Measurements from ENCODE around the gene NRCAM. TPM values are rescaled to one million over a fixed set of nuclear protein-coding genes. Genes with fewer than 3 reads are reported as not detected.
A peak's percentile ranks its signal among the peaks of the same experiment; 100 is the strongest.

Gene NRCAM
- total and polyA plus RNA-seq, 2 donors (not counting 1 experiment from before 2014, with no cell fraction given) = 0.75 to 4.6 TPM

DNA sequence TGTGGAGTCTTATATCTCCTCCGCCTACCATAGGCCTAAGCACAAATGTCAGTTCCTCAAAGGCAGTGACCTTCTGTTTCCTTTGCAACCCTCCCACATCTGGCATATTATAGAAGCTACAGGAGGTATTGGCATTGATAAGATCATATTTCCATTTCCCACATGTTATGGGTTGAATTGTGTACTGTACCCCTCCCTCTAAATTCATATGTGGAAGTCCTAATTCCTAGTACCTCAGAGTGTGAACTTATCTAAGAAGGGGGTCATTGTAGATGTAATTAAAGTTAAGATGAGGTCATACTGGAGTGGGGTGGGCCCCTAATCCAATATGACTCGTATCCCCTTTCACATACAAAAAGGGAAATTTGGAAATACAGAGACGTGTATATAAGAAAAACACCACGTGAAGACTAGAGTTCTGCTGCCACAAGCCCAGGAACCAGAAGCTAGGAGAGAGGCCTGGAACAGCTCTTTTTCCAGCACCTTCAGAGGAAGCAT is 320.0 kb downstream of the NRCAM start:
- H3K27ac Mint-ChIP-seq = peak overlapping the region; percentile 94
- no peaks in the 10 kb centered on the region for H3K36me3 ChIP-seq (replicated peaks in 1 of 2; ENCODE audit: control extremely low read depth in 1 of 2, control insufficient read depth in 1 of 2, extremely low read depth in 1 of 2, insufficient read depth in 2 of 2, low read length in 1 of 2)
- H4K20me1 ChIP-seq (ENCODE audit: control insufficient read depth, insufficient read depth, low read length, poor library complexity, severe bottlenecking) = no peaks in the 10 kb centered on the region
- H3K9me3 ChIP-seq (ENCODE audit: control extremely low read depth in 1 of 3, control insufficient read depth in 2 of 3, insufficient read depth in 1 of 3, low read length in 2 of 3) = no peaks in the 10 kb centered on the region
- ATAC-seq (ENCODE audit: low read depth) (peak; percentile 54), DNase-seq (peak; percentile 42)
- H3K9ac ChIP-seq (ENCODE audit: low read length) = peak overlapping the region; percentile 19
- H2AFZ ChIP-seq (ENCODE audit: insufficient read depth, low read depth, low read length, poor library complexity, severe bottlenecking) = peak overlapping the region; percentile 26
- peak overlapping the region; percentile 54 for H3K4me2 ChIP-seq (replicated peaks; ENCODE audit: low read depth, low read length, poor library complexity, severe bottlenecking)
- no peaks in the 10 kb centered on the region for H3K79me2 ChIP-seq (ENCODE audit: control insufficient read depth, insufficient read depth, low read length)
- ChIA-PET POLR2A (no interaction called here), CTCF (interaction anchor here (1.0 to 3.3 kb wide), 4 partner anchors 10 to 27 kb away, joined by 3 to 26 read pairs (median 11); no protein-coding TSS in a partner anchor)
- H3K4me3 ChIP-seq (ENCODE audit: control extremely low read depth in 1 of 5, extremely low read depth in 1 of 5, insufficient read depth in 1 of 5, low read depth in 2 of 5, low read length in 4 of 5) = peak overlapping the region in 1 of 5 experiments; percentile 14
- H3K9me3 Mint-ChIP-seq (ENCODE audit: insufficient read depth) = no peaks in the 10 kb centered on the region
- no peaks in the 10 kb centered on the region for H3K27me3 Mint-ChIP-seq
- H3K4me1 Mint-ChIP-seq = peaks cover 24% of the 10 kb centered on the region
- H3K4me3 Mint-ChIP-seq = peak overlapping the region; percentile 64
- peaks cover 29 to 32% of the 10 kb centered on the region in 2 donors for H3K4me1 ChIP-seq (ENCODE audit: control insufficient read depth in 2 of 2, insufficient read depth in 2 of 2, low read length in 2 of 2)
- TF ChIP-seq CTCF (IDR thresholded peaks at IDR 0.05) (no peak), EZH2 (IDR thresholded peaks at IDR 0.05; ENCODE audit: borderline replicate concordance, insufficient read depth, low read depth, low read length, poor library complexity, severe bottlenecking) (no peak)
- H3K27ac ChIP-seq (ENCODE audit: low read length in 2 of 2) = peak overlapping the region; percentile 74 to 81
- 60% methylated on average over 1 of the region's 4 CpGs for WGBS (ENCODE audit: insufficient coverage)
- H3K27me3 ChIP-seq (replicated peaks in 1 of 4; ENCODE audit: control extremely low read depth in 1 of 4, control insufficient read depth in 3 of 4, insufficient read depth in 4 of 4, low read length in 3 of 4) = no peaks in the 10 kb centered on the region
- intact Hi-C loops (cut with micrococcal nuclease) = loop anchor here (5.0 kb wide), 1 partner anchor 394 kb away; the partner anchor contains the start of gene CBLL1

DNA sequence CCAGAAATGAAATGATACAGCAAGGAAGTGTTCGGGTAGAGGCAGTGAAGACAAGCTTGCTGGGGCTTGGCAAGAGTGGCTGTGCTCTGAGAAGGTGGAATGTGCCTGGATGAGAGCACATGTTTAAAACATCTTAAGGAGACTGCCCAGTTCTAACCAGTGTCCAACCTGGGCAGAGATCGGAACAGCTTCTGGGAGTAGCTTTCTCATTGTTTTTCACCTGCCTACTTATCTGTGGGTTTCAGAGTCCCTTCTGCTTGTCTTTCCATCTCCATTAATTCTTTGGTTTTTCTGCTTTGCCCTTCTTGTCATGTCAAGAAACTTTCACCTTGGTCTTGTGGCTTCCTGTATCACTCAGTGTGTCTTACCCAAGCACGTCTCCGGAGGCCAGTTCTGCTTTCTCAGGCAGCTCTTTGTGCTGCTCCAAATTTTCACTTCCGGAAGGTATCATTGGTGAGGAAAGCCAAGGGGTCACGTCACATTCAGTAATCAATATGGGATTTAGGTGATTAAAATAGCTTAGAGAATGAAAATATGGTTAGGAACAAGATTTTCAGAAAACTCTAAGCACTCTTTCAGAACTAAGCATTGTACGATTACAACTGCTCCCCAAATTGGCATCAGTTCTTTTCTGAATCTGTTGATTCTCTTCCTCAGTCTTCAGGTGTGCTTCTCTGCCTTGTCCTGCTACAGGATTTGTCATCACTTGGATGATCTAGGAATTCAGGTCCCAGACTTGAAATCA is 320.6 kb downstream of the NRCAM start:
- H3K9me3 Mint-ChIP-seq (ENCODE audit: insufficient read depth) = no peaks in the 10 kb centered on the region
- intact Hi-C loops (cut with micrococcal nuclease) = loop anchor here (5.0 kb wide), 1 partner anchor 393 kb away; the partner anchor contains the start of gene CBLL1
- Histone ChIP-seq H3K27me3 (replicated peaks in 1 of 4; ENCODE audit: control extremely low read depth in 1 of 4, control insufficient read depth in 3 of 4, insufficient read depth in 4 of 4, low read length in 3 of 4) (no peaks in the 10 kb centered on the region), H3K9ac (ENCODE audit: low read length) (peak overlapping the region; percentile 19), H4K20me1 (ENCODE audit: control insufficient read depth, insufficient read depth, low read length, poor library complexity, severe bottlenecking) (no peaks in the 10 kb centered on the region), H3K9me3 (ENCODE audit: control extremely low read depth in 1 of 3, control insufficient read depth in 2 of 3, insufficient read depth in 1 of 3, low read length in 2 of 3) (no peaks in the 10 kb centered on the region), H3K27ac (ENCODE audit: low read length in 2 of 2) (peak overlapping the region; percentile 74 to 81), H3K4me3 (ENCODE audit: control extremely low read depth in 1 of 5, extremely low read depth in 1 of 5, insufficient read depth in 1 of 5, low read depth in 2 of 5, low read length in 4 of 5) (peak overlapping the region in 1 of 5 experiments; percentile 14), H3K4me1 (ENCODE audit: control insufficient read depth in 2 of 2, insufficient read depth in 2 of 2, low read length in 2 of 2) (peaks cover 29 to 32% of the 10 kb centered on the region in 2 donors), H3K79me2 (ENCODE audit: control insufficient read depth, insufficient read depth, low read length) (no peaks in the 10 kb centered on the region), H3K4me2 (replicated peaks; ENCODE audit: low read depth, low read length, poor library complexity, severe bottlenecking) (peak overlapping the region; percentile 54), H2AFZ (ENCODE audit: insufficient read depth, low read depth, low read length, poor library complexity, severe bottlenecking) (peak overlapping the region; percentile 26), H3K36me3 (replicated peaks in 1 of 2; ENCODE audit: control extremely low read depth in 1 of 2, control insufficient read depth in 1 of 2, extremely low read depth in 1 of 2, insufficient read depth in 2 of 2, low read length in 1 of 2) (no peaks in the 10 kb centered on the region)
- peaks cover 24% of the 10 kb centered on the region for H3K4me1 Mint-ChIP-seq
- no peaks in the 10 kb centered on the region for H3K27me3 Mint-ChIP-seq
- WGBS (ENCODE audit: insufficient coverage) = 48% methylated on average over 2 of the region's 7 CpGs
- H3K27ac Mint-ChIP-seq = peak overlapping the region; percentile 94
- H3K4me3 Mint-ChIP-seq = peak overlapping the region; percentile 64
- DNase-seq = peak; percentile 70
- ATAC-seq (ENCODE audit: low read depth) = peak; percentile 92
- POLR2A ChIA-PET = no interaction called here
- TF ChIP-seq CTCF (IDR thresholded peaks at IDR 0.05) (no peak), EZH2 (IDR thresholded peaks at IDR 0.05; ENCODE audit: borderline replicate concordance, insufficient read depth, low read depth, low read length, poor library complexity, severe bottlenecking) (no peak)
- CTCF ChIA-PET = interaction anchor here (0.6 to 3.3 kb wide), 6 partner anchors 9 to 29 kb away, joined by 3 to 26 read pairs (median 6); no protein-coding TSS in a partner anchor

Measured in B cell (primary cell).